Fibroblast of pulmonary artery (primary cell): ENCODE results near the gene ZBTB47.

ENCODE experiments used
- DNase-seq: peaks from one replicate; pipeline ENCODE4 v3.0.0-alpha.2; 2010; ENCODE audit warnings: low read depth
- H3K4me3 ChIP-seq: replicated peaks from 2 replicates; pipeline ENCODE4 v1.5.1; 2011; ENCODE audit warnings: low read depth, mild to moderate bottlenecking, control low read depth, low read length, moderate library complexity
- CTCF ChIP-seq: IDR thresholded peaks from 2 replicates; pipeline ENCODE4 v1.5.1; 2011; ENCODE audit warnings: mild to moderate bottlenecking, control low read depth, low read length, inconsistent platforms; ENCODE audit errors: missing control alignments

The ZBTB47 gene

GRCh38 chr3:42688487-42689420 is 35.3 kb downstream of the ZBTB47 start:
- TF ChIP-seq CTCF: no peak

GRCh38 chr3:42689421-42690014 is 36.0 kb downstream of the ZBTB47 start:
- no peak for TF ChIP-seq CTCF
- H3K4me3 ChIP-seq: no peak overlapping the region
- no peak for DNase-seq

More at GRCh38 chr3:42688487-42689420, 35.3 kb downstream of the ZBTB47 start:
- no peak for DNase-seq
- no peak overlapping the region for H3K4me3 ChIP-seq

GRCh38 chr3:42690191-42690590 is 36.7 kb downstream of the ZBTB47 start:
- TF ChIP-seq CTCF: no peak
- H3K4me3 ChIP-seq: no peak overlapping the region
- DNase-seq: no peak

GRCh38 chr3:42690766-42691680 is 37.5 kb downstream of the ZBTB47 start:
- H3K4me3 ChIP-seq: no peak overlapping the region
- no peak for DNase-seq
- TF ChIP-seq CTCF: no peak

- TF ChIP-seq CTCF: no peak
- no peak for DNase-seq
- H3K4me3 ChIP-seq: no peak overlapping the region
Measured at GRCh38 chr3:42691816-42692666, 38.5 kb downstream of the ZBTB47 start.
